Measurements from ENCODE around the gene KCNH2.

The KCNH2 gene

DNA sequence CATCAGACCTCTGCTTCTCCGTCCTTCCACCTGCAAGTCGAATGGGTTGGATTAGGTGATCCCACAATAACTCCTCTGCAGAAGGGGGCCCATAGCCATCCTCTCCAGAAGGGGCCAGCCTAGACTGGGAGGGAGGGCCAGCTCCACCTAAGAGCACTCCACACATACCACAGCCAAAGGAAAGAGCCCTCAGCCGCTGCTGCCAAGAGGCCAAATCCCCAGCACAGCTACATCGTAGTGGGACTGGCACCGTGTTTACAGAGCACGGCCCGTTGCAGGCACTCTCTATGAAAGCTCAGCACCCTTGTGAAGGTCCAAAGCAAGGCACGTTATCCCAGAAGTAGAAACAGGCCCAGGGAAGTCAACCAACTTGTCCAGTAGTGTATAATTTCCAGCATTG lies 5.4 kb downstream of the KCNH2 start:
- no peak for TF ChIP-seq EZH2phosphoT487 (conservative IDR thresholded peaks at IDR 0.05; ENCODE audit: low read length)
- TF ChIP-seq, protein P1, sequence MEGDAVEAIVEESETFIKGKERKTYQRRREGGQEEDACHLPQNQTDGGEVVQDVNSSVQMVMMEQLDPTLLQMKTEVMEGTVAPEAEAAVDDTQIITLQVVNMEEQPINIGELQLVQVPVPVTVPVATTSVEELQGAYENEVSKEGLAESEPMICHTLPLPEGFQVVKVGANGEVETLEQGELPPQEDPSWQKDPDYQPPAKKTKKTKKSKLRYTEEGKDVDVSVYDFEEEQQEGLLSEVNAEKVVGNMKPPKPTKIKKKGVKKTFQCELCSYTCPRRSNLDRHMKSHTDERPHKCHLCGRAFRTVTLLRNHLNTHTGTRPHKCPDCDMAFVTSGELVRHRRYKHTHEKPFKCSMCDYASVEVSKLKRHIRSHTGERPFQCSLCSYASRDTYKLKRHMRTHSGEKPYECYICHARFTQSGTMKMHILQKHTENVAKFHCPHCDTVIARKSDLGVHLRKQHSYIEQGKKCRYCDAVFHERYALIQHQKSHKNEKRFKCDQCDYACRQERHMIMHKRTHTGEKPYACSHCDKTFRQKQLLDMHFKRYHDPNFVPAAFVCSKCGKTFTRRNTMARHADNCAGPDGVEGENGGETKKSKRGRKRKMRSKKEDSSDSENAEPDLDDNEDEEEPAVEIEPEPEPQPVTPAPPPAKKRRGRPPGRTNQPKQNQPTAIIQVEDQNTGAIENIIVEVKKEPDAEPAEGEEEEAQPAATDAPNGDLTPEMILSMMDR (IDR thresholded peaks at IDR 0.05; ENCODE audit: insufficient read depth, low read length, poor library complexity, severe bottlenecking): no peak
- no peaks in the 10 kb centered on the region for H3K27me3 ChIP-seq (ENCODE audit: low read length)
- H3K4me3 ChIP-seq (ENCODE audit: insufficient read depth, low read length, poor library complexity, severe bottlenecking): no peak overlapping the region
- no peak overlapping the region for H3K4me2 ChIP-seq (ENCODE audit: low read depth, low read length, poor library complexity, severe bottlenecking)
- no peaks in the 10 kb centered on the region for H3K79me2 ChIP-seq (ENCODE audit: insufficient read depth, low read length)
- no peak overlapping the region for H3K27ac ChIP-seq (ENCODE audit: low read depth, low read length)
- H3F3A ChIP-seq (ENCODE audit: insufficient read depth): no peaks in the 10 kb centered on the region
- no peaks in the 10 kb centered on the region for H3K9me2 ChIP-seq (replicated peaks; ENCODE audit: insufficient read depth, low read length)
- H3K9me3 ChIP-seq (ENCODE audit: insufficient read depth, low read length): no peaks in the 10 kb centered on the region
- no peak overlapping the region for H3K9ac ChIP-seq (ENCODE audit: low read length)
- no peak overlapping the region for H2AFZ ChIP-seq (ENCODE audit: low read depth, low read length, severe bottlenecking)
- no peaks in the 10 kb centered on the region for H3K36me3 ChIP-seq (ENCODE audit: low read length)
- H4K20me1 ChIP-seq (ENCODE audit: low read depth, low read length): no peaks in the 10 kb centered on the region

DNA sequence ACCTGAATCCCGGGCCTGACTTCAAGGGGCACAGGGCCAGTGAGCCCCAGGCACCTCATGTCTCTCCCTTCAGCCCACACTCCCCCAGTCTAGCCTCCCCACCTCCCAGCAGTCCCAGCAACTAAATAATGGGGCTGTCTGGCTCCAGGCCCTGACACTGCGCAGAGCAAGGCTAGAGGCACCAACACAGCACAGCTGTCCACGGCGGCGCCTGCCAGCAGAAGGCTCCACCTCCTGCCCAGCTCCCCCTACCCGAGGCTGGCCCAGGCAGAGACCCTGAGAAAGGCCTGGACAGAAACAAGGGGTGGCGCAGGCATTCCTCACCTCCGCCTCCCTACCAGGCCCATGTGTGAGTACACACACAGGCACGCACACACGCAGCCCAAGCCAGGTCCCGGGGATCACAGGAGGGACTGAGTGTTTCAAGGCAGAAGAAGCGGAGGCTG lies 6.1 kb downstream of the KCNH2 start:
- no peaks in the 10 kb centered on the region for H3K36me3 ChIP-seq (ENCODE audit: low read length)
- no peak overlapping the region for H2AFZ ChIP-seq (ENCODE audit: low read depth, low read length, severe bottlenecking)
- no peak for TF ChIP-seq EZH2phosphoT487 (conservative IDR thresholded peaks at IDR 0.05; ENCODE audit: low read length)
- TF ChIP-seq, protein P1 (IDR thresholded peaks at IDR 0.05; ENCODE audit: insufficient read depth, low read length, poor library complexity, severe bottlenecking): no peak
- no peak overlapping the region for H3K4me2 ChIP-seq (ENCODE audit: low read depth, low read length, poor library complexity, severe bottlenecking)
- no peak overlapping the region for H3K9ac ChIP-seq (ENCODE audit: low read length)
- H3F3A ChIP-seq (ENCODE audit: insufficient read depth): no peaks in the 10 kb centered on the region
- H4K20me1 ChIP-seq (ENCODE audit: low read depth, low read length): no peaks in the 10 kb centered on the region
- H3K27me3 ChIP-seq (ENCODE audit: low read length): no peaks in the 10 kb centered on the region
- no peak overlapping the region for H3K4me3 ChIP-seq (ENCODE audit: insufficient read depth, low read length, poor library complexity, severe bottlenecking)
- H3K9me2 ChIP-seq (replicated peaks; ENCODE audit: insufficient read depth, low read length): no peaks in the 10 kb centered on the region
- no peaks in the 10 kb centered on the region for H3K9me3 ChIP-seq (ENCODE audit: insufficient read depth, low read length)
- H3K27ac ChIP-seq (ENCODE audit: low read depth, low read length): no peak overlapping the region
- H3K79me2 ChIP-seq (ENCODE audit: insufficient read depth, low read length): no peaks in the 10 kb centered on the region

DNA sequence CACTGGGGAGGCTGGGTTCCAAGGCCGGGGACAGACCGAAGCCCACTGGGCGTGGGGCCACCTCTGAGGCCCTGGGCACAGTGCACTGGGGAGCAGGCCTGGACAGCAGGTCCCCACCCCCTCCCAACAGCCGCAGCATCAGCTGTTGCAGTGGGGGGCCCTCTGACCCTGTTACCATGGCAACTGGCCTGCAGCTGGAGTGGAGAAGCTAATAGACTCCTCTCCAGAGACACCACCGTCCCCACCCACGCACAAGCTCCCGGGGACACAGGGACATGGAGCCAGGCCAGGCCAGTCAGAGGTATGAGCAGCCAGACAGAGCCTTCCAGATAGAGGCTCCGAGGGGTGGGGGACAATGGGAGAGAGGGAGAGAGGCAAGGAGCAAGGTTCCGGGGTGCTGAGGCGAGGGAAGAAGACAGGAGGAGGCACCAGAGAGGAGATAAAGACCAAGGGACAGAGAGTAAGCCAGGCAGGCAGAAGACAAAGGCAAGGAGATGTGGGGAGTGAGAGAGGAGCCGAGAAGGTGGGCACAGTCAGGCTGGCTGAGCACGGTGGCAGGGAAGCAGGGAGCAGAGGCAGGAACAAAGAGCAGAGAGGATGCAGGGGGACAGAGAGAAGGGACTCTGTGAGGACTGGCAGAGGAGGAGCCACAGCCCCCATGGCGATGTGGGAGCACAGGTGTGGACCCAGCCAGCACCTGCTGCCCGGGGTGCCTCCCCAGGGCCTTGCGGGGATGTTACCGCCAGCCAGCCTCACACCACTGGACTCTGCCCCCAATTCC lies 6.7 kb downstream of the KCNH2 start:
- Histone ChIP-seq H3K4me2 (ENCODE audit: low read depth, low read length, poor library complexity, severe bottlenecking) (no peak overlapping the region), H3K79me2 (ENCODE audit: insufficient read depth, low read length) (no peaks in the 10 kb centered on the region), H3K27ac (ENCODE audit: low read depth, low read length) (no peak overlapping the region), H3K9me2 (replicated peaks; ENCODE audit: insufficient read depth, low read length) (no peaks in the 10 kb centered on the region), H3K36me3 (ENCODE audit: low read length) (no peaks in the 10 kb centered on the region), H3F3A (ENCODE audit: insufficient read depth) (no peaks in the 10 kb centered on the region), H3K4me3 (ENCODE audit: insufficient read depth, low read length, poor library complexity, severe bottlenecking) (no peak overlapping the region), H3K9me3 (ENCODE audit: insufficient read depth, low read length) (no peaks in the 10 kb centered on the region), H3K27me3 (ENCODE audit: low read length) (no peaks in the 10 kb centered on the region), H3K9ac (ENCODE audit: low read length) (no peak overlapping the region), H2AFZ (ENCODE audit: low read depth, low read length, severe bottlenecking) (no peak overlapping the region), H4K20me1 (ENCODE audit: low read depth, low read length) (no peaks in the 10 kb centered on the region)
- TF ChIP-seq EZH2phosphoT487 (conservative IDR thresholded peaks at IDR 0.05; ENCODE audit: low read length): no peak
- TF ChIP-seq, protein P1 (IDR thresholded peaks at IDR 0.05; ENCODE audit: insufficient read depth, low read length, poor library complexity, severe bottlenecking): no peak

Measured in SU-DHL-6 (cell line).